Testis (tissue), 3 donors: ENCODE measurements around the gene VAMP3. TPM values are rescaled to one million over a fixed set of nuclear protein-coding genes. Genes with fewer than 3 reads are reported as not detected.
A peak's percentile ranks its signal among the peaks of the same experiment; 100 is the strongest.

Source experiments
- DNase-seq: peaks from one replicate; pipeline ENCODE4 v3.0.0-alpha.2; 2019
- H3K27ac ChIP-seq, 2 donors: fragments of 200-600 bp; sonication (generic); one replicate each; pipeline ENCODE4 v1.5.1; 2019
- H3K27me3 ChIP-seq: fragments of 200-600 bp; sonication (generic); one replicate; pipeline ENCODE4 v1.5.1; 2019
- H3K36me3 ChIP-seq: fragments of 200-600 bp; sonication (generic); one replicate; pipeline ENCODE4 v1.5.1; 2017; ENCODE audit warnings: low read depth; ENCODE audit errors: missing control alignments
- H3K4me1 ChIP-seq: fragments of 200-600 bp; sonication (generic); one replicate; pipeline ENCODE4 v1.5.1; 2019
- H3K4me3 ChIP-seq, 2 donors: fragments of 200-600 bp; sonication (generic); one replicate each; pipeline ENCODE4 v1.5.1; 2017 to 2019
- H3K9me3 ChIP-seq: fragments of 200-600 bp; sonication (generic); one replicate; pipeline ENCODE4 v1.5.1; 2017
- CTCF ChIP-seq, 3 experiments: fragments of 450-650 bp in 2 of 3; fragments of 200-600 bp in 1 of 3; sonication (generic) in 1 of 3; IDR thresholded peaks; one replicate each; pipeline ENCODE4 v1.5.1; 2016 to 2019; ENCODE audit warnings: antibody characterized with exemption in 3 of 3, mild to moderate bottlenecking in 2 of 3, moderate library complexity in 1 of 3
- POLR2A ChIP-seq: fragments of 450-650 bp; IDR thresholded peaks from one replicate; pipeline ENCODE4 v1.6.1; 2017; ENCODE audit warnings: antibody characterized with exemption, mild to moderate bottlenecking, moderate library complexity
- WGBS, 2 donors: methylation state at CpG; one replicate each; pipeline ENCODE4 v1.1.5; 2018; 5-methylcytosine and 5-hydroxymethylcytosine counted together
- intact Hi-C: fragments of 100-400 bp; cut with DNase I; formaldehyde crosslinking; loops from one replicate; pipeline ENCODE4 v1.15.1; 2023; ENCODE audit warnings: low total_unique reads
- polyA plus RNA-seq: library from polyadenylated mRNA; stranded (reverse); fragments of 350-450 nt; fragmentation: Illumina TruSeq; extraction: RNeasy Lipid Tissue Mini Kit (QIAGEN cat#74804); gene quantifications from one replicate; pipeline ENCODE4 v1.2.3, GENCODE V29; 2014; ENCODE audit warnings: low read depth, low replicate concordance; ENCODE audit not compliant: insufficient read depth
- total RNA-seq, 2 donors: library from RNA; depleted of rRNA; stranded (reverse); fragments of >200 nt; gene quantifications; one replicate each; pipeline ENCODE4 v1.2.3, GENCODE V29; 2016

The VAMP3 gene
- total and polyA plus RNA-seq, 3 donors from 2014 or later, result 77.3 to 99.5 (median 95.5) TPM

GRCh38 chr1:7783826-7784491 is 12.9 kb downstream of the VAMP3 start, which contains the start of gene PER3:
Gene PER3 (plus strand): TSS chr1:7784291. CDS start chr1:7784878, 587 bp downstream.
- intact Hi-C loops, result no loop called here
- TF ChIP-seq POLR2A (no peak), CTCF (IDR thresholded peaks at IDR 0.05) (peak in 1 of 3 experiments; percentile 6)
- H3K9me3 ChIP-seq, result no peaks in the 10 kb centered on the region
- WGBS, 2 donors, result 1 to 6% methylated on average over 13 to 34 of the region's 90 CpGs
- peak; percentile 96 for DNase-seq
- peaks cover 14% of the 10 kb centered on the region for H3K4me1 ChIP-seq
- H3K4me3 ChIP-seq, result peak within 1 kb of the TSS; percentile 66 to 72
- H3K36me3 ChIP-seq, result no peaks in the 10 kb centered on the region
- H3K27me3 ChIP-seq, result no peaks in the 10 kb centered on the region
- H3K27ac ChIP-seq, result peak within 1 kb of the TSS; percentile 93 to 97

GRCh38 chr1:7784492-7785071 is 13.5 kb downstream of the VAMP3 start:
- Histone ChIP-seq H3K27ac (peak overlapping the region; percentile 93 to 97), H3K4me3 (peak overlapping the region; percentile 66 to 68), H3K27me3 (no peaks in the 10 kb centered on the region), H3K9me3 (no peaks in the 10 kb centered on the region), H3K4me1 (peaks cover 14% of the 10 kb centered on the region), H3K36me3 (no peaks in the 10 kb centered on the region)
- no peak for TF ChIP-seq POLR2A
- TF ChIP-seq CTCF (IDR thresholded peaks at IDR 0.05), result no peak
- WGBS, 2 donors, result 34 to 40% methylated on average over 51 to 52 of the region's 52 CpGs
- intact Hi-C loops, result no loop called here
- DNase-seq, result peak; percentile 31

DNA sequence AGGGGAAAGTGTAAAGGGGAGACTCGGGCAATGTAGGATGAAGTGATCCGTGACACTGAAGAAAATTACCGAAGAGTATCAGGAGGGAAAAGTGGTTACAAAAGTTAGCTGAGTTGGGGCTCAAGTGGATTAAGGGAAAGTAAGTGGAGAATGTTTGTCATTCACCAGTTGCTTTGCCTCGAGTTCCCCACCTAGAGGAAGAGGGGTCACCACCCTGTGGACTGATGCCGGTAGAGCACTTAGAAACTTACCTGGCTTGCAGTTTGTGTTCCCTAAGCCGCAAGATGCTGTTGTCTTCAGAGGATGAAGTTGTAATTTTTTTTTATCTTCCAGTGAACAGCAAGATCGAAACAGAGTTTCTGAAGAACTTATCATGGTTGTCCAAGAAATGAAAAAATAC is 14.0 kb downstream of the VAMP3 start:
- Histone ChIP-seq H3K27ac (peak overlapping the region; percentile 93 to 97), H3K9me3 (no peaks in the 10 kb centered on the region), H3K36me3 (no peaks in the 10 kb centered on the region), H3K27me3 (no peaks in the 10 kb centered on the region), H3K4me1 (peaks cover 14% of the 10 kb centered on the region), H3K4me3 (peak overlapping the region; percentile 66 to 68)
- 64 to 69% methylated on average over 7 of the region's 7 CpGs for WGBS, 2 donors
- TF ChIP-seq POLR2A (no peak), CTCF (IDR thresholded peaks at IDR 0.05) (no peak)
- no peak for DNase-seq
- intact Hi-C loops, result no loop called here

- TF ChIP-seq POLR2A, result no peak
- TF ChIP-seq CTCF (IDR thresholded peaks at IDR 0.05), result no peak
- H3K4me1 ChIP-seq, result peaks cover 14% of the 10 kb centered on the region
- no peaks in the 10 kb centered on the region for H3K27me3 ChIP-seq
- 49 to 73% methylated on average over 5 of the region's 5 CpGs for WGBS, 2 donors
- no peak overlapping the region for H3K4me3 ChIP-seq
- intact Hi-C loops, result no loop called here
- no peak overlapping the region for H3K27ac ChIP-seq
- DNase-seq, result no peak
- H3K36me3 ChIP-seq, result no peaks in the 10 kb centered on the region
- H3K9me3 ChIP-seq, result no peaks in the 10 kb centered on the region
Observed at GRCh38 chr1:7786795-7787194, 15.7 kb downstream of the VAMP3 start.
